Stimulated activated CD8-positive, alpha-beta memory T cell treated with anti-CD3 and anti-CD28 coated beads, Interleukin-7, amount 100 ng/mL, for 4 hours (primary cell): ENCODE data around the gene CNGA1.
A peak's percentile ranks its signal among the peaks of the same experiment; 100 is the strongest.
"Not testable (repeated sequence)": the region's sequence is repeated elsewhere in the genome, so short reads cannot be mapped to it uniquely, and the experiment has no call there.

Experiments
- DNase-seq, 2 donors: peaks; one replicate each; pipeline ENCODE4 v3.0.0-alpha.2; 2020; ENCODE audit warnings: low read depth in 2 of 2

Gene CNGA1

GRCh38 chr4:48031802-48032525, 15.5 kb upstream of the CNGA1 start:
- no peak for DNase-seq

GRCh38 chr4:48030470-48030869, 14.0 kb upstream of the CNGA1 start:
- DNase-seq, result no peak

DNA sequence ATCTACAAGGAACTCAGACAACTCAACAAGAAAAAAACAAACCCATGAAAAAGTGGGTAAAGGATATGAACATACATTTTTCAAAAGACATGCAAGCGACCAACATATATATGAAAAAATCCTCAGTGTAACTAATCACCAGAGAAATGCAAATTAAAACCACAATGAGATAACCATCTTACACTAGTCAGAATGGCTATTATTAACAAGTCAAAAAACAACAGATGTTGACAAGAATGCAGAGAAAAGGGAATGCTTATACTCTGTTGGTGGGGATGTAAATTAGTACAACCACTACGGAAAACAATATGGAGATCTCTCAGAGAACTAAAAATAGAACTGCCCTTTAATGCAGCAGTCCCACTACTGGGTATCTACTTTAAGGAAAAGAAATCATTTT, 12.2 kb upstream of the CNGA1 start:
- DNase-seq, result no peak

GRCh38 chr4:48027653-48028052, 11.2 kb upstream of the CNGA1 start:
- DNase-seq, result no peak

GRCh38 chr4:48025005-48025404, 8.5 kb upstream of the CNGA1 start:
- DNase-seq, result no peak

DNA sequence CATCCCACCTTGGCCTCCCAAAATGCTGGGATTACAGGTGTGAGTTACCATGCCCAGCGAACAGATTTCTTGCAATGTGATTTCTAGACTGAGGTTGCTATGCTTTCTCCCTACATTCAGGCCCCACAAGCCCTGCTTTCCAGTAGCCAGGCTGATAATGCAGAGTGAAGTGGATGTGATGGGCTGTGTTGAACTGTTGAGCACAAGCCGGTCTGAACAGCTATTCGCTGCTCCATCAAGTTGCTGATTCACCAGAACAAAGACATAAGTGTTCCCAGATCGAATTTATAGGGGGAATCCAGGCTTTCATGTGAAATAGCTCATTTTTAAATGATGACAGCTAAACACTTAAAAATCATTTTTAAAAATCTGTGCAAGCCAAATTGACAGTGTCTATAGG, 8.0 kb upstream of the CNGA1 start:
- no peak for DNase-seq

DNA sequence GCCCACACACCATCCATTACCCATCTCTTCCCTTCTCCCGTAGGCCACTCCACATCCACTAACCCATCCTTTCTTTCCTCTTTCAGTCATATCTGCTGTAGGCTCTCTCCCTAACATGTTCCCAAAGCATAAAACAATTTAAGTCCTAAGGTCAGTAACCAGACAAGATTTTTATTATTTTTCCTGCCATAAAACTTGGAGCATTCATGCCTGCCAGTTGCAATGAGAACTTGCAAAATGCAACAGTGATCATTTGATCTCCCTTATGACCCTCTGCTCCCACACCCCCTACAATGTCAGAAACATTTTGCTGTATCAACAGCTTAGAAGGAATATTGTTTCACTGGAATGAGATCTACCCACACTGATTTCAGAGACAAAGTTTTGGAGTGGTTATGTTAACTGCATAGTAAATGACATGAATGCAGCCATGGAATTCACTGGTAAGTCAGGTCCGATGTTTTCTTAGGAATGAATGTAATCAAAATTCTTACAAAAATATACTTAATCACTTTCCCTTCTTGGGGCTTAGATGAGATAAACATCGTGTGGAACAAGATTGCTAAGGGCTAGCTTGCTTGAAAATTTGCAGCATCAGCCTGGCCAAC, 5.8 kb upstream of the CNGA1 start:
- no peak for DNase-seq

GRCh38 chr4:48021100-48021499, 4.6 kb upstream of the CNGA1 start:
- DNase-seq, result no peak

DNA sequence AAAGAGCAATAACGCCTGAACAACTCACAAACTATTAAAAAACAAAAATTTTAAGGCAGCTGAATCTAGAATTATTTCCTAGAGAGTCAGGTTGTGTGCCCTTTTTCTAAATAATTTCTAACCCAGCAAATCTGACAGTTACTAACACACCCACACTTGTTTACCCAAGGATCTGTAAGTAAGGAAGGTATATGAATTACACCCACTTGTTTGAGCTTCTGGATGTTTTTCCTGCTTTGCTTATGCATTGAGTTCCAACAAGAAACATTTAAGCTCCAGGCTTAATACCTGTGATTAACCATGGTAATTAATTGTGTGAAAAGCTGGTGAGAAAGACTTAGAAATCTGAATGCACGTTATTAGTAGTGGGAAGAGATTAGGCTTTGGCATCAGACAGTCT, 1.6 kb upstream of the CNGA1 start:
- no peak for DNase-seq

DNA sequence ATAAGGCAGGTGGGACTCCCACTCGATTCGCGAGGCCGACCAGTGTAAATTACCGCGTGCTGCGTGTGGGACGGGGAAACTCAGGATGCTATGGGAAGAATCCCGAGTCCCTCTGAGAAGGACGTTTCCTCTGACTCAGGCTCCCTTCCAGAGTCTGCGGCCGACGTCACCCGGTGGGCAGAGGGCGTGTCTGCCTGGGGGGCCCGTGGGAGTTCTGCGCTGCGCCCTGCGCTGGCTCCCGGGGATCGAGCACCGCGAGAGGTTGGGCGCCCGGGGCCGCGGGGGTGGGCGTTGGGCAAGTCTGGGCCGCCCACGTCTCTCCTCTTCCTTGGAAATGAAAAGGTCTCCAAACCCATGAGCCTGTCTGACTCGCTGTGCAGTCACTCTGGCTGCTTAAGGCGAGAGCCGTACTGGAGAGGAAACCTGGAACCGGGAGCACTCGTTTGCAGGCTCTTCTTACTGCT, 659 bp upstream of the CNGA1 start:
- DNase-seq, result peak; percentile 40 to 57

- DNase-seq, result no peak
Measured at GRCh38 chr4:48015678-48016077, 803 bp downstream of the CNGA1 start.

- DNase-seq, result no peak
Measured at GRCh38 chr4:48015216-48015615, 1.3 kb downstream of the CNGA1 start.

- DNase-seq, result no peak
Measured at GRCh38 chr4:48012824-48013223, 3.7 kb downstream of the CNGA1 start.

DNA sequence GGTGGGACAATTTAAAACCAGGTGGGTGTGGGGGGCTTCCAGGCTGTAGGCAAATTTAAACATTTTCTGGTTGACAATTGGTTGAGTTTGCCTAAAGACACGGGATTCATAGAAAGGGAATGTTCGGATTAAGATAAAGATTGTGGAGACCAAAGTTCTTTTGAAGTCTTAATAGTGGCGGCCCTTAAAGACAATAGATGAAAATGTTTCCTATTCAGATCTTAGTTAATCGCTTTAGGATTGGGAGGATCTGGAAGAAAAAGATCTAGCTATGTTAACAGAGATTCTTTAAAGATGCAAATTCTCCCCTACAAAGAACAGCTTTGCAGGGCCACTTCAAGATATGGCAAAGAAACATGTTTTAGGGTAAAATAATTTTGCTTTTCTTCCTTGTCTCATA, 4.8 kb downstream of the CNGA1 start:
- no peak for DNase-seq

DNA sequence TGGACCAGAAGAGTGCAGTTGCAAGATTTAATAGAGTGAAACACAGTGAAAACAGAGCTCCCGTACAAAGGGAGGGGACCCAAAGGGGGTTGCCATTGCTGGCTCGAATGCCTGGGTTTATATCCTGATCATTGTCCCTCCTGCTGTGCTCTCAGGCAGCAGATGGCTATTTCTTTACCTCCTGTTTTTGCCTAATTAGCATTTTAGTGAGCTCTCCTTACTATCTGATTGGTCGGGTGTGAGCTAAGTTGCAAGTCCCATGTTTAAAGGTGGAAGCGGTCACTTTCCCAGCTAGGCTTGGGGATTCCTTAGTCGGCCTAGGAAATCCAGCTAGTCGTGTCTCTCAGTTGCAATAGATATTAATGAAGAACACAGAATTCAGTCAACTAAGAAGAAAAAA, 5.6 kb downstream of the CNGA1 start:
- not testable (repeated sequence) for DNase-seq

- DNase-seq, result no peak
Measured at GRCh38 chr4:48008021-48008596, 8.4 kb downstream of the CNGA1 start.

DNA sequence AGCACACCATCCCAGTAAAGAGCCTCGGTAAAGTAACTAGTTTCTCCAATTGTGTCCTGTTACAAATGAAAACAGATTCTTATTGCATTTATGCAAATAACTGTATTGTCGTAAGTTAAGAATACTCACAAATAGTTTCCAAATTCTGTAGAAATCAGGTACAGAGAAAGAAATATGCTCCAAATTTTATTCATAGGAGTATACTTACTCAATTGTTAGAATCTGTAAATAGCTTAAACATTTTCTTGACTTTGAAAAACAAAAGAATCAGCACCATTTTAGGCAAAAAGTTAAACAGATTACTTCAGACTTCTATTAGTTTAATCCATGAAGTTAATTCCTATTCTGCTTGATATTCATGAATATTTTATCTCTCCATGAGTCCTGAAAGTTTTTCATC, 10.7 kb downstream of the CNGA1 start:
- DNase-seq, result no peak

DNA sequence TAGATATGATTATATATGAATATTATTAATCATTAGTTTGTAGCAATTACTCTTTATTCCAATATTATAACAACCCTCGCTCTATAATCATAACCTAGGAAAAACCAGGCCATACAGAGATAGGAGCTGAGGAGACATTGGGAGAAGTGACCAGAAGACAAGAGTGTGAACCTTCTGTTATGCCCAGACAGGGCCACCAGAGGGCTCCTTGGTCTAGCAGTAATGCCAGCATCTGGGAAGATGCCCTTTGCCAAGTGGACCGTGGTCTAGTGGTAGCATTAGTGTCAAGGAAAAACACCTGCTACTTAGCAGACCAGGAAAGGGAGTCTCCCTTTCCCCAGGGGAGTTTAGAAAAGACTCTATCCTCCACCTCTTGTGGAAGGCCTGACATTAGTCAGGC, 12.9 kb downstream of the CNGA1 start:
- DNase-seq, result peak in 1 of 2 donors; percentile 16

DNA sequence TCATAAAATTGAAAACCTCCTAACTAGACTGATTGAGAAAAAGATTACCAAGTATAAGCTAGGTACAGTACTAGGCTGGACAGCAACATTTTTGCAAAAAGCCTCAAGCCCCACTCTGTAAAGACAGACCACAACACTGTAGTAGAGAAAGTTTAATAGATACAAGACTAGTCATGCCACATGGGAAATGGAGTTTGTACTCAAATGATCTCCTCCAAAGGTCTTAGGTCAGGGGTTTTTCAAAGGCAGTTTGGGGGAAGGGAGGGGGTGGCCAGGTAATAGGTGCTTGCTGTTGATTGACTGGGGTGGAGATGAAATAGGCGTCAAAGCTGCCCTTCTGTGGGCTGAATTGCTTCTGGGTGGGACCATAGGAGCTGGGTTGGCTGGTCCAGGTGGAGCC, 14.2 kb downstream of the CNGA1 start:
- DNase-seq, result no peak

- no peak for DNase-seq
Measured at GRCh38 chr4:47996021-47996420, 20.5 kb downstream of the CNGA1 start.

DNA sequence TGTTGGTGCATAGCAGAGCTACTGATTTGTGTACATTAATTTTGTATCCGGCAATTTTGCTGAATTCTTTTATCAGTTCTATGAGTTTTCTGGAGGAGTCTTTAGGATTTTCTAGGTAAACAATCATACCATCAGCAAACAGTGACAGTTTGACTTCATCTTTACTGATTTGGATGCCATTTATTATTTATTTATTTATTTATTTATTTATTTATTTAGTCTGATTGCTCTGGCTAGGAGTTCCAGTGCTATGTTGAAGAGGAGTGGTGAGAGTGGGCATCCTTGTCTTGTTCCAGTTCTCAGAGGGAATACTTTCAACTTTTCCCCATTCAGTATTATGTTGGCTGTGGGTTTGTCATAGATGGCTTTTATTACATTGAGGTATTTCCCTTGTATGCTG, 24.0 kb downstream of the CNGA1 start:
- not testable (repeated sequence) for DNase-seq

GRCh38 chr4:47990145-47990544, 26.3 kb downstream of the CNGA1 start:
- no peak for DNase-seq

- DNase-seq, result no peak
Measured at GRCh38 chr4:47974566-47974965, 41.9 kb downstream of the CNGA1 start.
